LNCaP clone FGC (cell line): ENCODE results near the gene DAAM2.

Source experiments
- DNase-seq: peaks from one replicate; pipeline ENCODE4 v3.0.0-alpha.2; 2011; ENCODE audit warnings: low read depth
- H3K4me3 ChIP-seq: 2 replicates; pipeline ENCODE4 v1.5.1; 2011; ENCODE audit warnings: mild to moderate bottlenecking, low read depth, low read length, control low read depth
- CTCF ChIP-seq: IDR thresholded peaks from 2 replicates; pipeline ENCODE4 v1.5.1; 2012; ENCODE audit warnings: mild to moderate bottlenecking; ENCODE audit not compliant: control insufficient read depth, insufficient read depth; ENCODE audit errors: extremely low read depth

The DAAM2 gene

DNA sequence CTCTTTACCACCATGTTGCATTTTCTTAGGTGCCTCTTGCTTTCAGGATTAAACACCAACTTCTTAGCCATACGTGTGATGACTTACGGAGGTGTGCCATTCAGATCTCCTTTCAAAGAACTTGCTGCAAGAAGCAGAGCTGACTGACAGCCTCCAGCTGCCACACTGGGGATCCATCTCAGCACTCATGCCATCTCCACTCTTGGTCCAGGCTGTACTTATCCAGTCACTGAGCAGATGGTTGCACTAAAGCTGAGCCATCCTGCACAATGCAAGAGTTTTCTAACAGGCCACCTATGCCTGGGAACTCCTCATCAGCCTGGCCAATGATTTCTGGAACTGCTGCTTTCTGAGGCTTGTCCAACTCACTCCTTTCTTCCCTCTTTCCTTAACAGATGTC is 35.6 kb upstream of the DAAM2 start:
- DNase-seq, result no peak
- H3K4me3 ChIP-seq, result no peak overlapping the region
- TF ChIP-seq CTCF, result no peak

- no peak overlapping the region for H3K4me3 ChIP-seq
- no peak for DNase-seq
- no peak for TF ChIP-seq CTCF
Observed at GRCh38 chr6:39758905-39759605, 33.1 kb upstream of the DAAM2 start.

DNA sequence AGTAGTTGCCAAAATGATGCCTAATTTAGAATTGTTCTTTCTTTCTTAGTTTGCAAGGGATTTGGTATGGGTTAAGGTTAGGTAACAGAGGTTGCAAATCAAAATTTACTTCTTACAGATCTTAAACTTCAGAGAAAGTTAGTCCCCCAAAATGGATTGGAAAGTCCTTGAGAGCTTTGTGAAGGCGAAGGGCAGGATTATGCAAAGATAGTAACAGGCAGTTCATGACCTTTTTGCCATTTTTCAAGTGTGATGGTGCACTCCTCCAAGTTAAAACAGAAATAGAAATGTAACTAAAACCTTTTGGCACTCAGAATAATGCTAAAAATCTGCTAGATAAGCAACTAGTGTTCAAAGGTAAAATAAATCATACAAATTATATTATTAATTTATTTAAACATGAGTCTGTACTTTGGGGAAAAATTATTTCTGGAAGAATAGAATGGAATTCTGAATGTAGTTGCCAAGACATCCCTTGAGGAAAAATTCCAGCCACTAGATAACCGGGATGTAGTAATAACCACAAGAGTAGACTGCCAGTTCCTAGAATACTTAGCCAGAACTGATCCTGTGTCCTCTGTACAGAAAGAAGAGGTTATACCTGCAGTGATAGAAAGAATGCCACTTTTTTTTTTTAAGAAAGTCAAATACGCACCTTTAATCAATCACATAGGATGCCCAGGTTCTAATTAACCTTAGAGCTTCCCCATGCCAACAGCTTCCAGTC is 31.8 kb upstream of the DAAM2 start:
- no peak overlapping the region for H3K4me3 ChIP-seq
- DNase-seq, result no peak
- TF ChIP-seq CTCF, result no peak

DNA sequence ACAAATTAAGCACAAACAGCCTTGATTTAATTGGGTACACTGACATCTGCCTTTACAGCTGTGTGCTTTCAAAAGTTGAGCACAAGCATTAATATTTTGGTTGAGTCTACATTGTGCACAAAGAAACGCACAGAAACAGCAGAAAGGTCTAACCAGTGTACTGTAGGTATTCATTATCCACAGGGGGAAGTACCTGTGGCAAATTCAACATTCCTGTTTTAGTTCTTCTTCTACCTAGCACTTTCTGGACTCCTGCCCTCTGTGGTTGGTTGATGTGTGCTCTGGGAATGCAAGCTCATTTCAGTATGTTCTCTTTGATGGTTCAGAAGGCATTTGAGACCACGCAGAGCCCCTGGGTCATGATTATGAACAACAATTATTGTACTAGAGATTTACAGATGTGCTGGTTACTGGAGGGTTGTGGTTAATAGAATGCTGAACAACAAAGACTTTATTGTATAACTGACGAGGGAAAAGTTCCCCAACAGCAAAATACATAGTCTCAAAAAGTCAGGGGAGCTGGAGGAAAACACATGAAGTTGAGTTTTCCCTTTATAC is 26.6 kb upstream of the DAAM2 start:
- no peak overlapping the region for H3K4me3 ChIP-seq
- DNase-seq, result no peak
- TF ChIP-seq CTCF, result no peak

GRCh38 chr6:39769012-39769411 is 23.2 kb upstream of the DAAM2 start:
- no peak for DNase-seq
- TF ChIP-seq CTCF, result no peak
- H3K4me3 ChIP-seq, result no peak overlapping the region

DNA sequence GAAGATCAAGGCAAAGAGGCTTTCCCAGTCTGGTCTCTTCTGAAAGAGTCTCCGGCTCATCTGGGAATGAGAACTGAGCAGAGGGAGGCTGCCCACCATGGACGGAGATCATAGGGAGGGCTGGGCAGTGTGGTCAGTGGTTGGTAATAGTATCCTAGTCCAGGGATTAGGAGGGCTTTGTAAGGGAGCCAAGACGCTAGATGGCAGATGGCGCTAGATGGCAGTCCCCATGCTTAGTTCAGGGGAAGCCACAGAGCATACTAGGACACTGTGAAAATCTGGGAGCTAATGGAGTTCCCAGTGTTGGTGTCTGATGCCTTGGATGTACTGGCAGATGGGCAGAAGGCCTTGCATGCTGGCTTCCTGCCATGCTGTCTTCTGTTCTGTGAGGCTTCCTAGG is 21.7 kb upstream of the DAAM2 start:
- H3K4me3 ChIP-seq, result no peak overlapping the region
- TF ChIP-seq CTCF, result no peak
- no peak for DNase-seq
